Measurements from ENCODE around the gene DAPP1.
"Not testable (repeated sequence)": the region's sequence is repeated elsewhere in the genome, so short reads cannot be mapped to it uniquely, and the experiment has no call there.

Gene DAPP1, protein sequence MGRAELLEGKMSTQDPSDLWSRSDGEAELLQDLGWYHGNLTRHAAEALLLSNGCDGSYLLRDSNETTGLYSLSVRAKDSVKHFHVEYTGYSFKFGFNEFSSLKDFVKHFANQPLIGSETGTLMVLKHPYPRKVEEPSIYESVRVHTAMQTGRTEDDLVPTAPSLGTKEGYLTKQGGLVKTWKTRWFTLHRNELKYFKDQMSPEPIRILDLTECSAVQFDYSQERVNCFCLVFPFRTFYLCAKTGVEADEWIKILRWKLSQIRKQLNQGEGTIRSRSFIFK

DNA sequence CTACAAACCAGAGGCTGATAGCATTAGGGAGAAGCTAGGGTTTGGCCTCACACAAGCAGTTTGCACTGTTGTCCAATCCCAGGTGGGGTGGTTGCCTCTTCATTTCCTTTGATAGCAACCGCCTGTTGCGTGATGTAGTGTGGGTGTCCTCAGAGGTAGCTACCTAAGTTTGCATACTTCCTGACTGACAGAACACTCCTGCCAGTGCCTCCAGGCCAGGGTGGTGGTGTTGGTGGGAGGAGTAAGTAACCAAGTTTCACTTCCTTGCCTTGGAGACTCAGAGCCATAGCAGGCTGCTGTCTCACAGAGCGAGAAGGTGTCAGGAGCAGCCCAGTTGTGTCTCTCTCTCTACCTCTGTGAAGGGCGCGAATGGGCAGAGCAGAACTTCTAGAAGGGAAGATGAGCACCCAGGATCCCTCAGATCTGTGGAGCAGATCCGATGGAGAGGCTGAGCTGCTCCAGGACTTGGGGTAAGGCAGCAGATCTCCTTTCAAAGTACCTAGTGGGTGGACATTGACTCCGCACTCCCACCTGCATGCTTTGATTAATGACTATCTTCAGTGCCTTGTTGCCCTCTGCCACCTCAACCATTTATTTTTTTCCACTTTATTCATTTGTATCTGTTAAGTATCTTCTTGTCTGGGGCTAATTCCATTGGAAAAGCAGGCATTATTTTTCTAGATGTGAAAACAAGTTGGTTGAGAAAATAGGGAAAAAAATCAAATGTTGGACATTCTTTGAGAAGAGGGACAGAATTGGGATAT is at the start of gene DAPP1:
TSS of gene DAPP1 (plus strand) at position 283 of the 764 bp plus-strand sequence. CDS start at position 370, 87 bp downstream.
- Histone ChIP-seq H3K4me1 (ENCODE audit: control insufficient read depth, insufficient read depth, low read length) (peaks cover 5% of the 10 kb centered on the region; the same call in 1 of the 2 replicates), H3K27me3 (ENCODE audit: control insufficient read depth, insufficient read depth, low read length) (no peaks in the 10 kb centered on the region), H3K4me3 (ENCODE audit: low read depth, low read length) (no peak within 1 kb of the TSS), H3K27ac (ENCODE audit: low read depth, low read length) (no peak within 1 kb of the TSS), H3K9me3 (ENCODE audit: control insufficient read depth, insufficient read depth, low read depth, low read length) (no peaks in the 10 kb centered on the region), H3K9ac (ENCODE audit: low read length) (no peak within 1 kb of the TSS), H3K36me3 (ENCODE audit: control insufficient read depth, insufficient read depth, low read length) (no peaks in the 10 kb centered on the region)

DNA sequence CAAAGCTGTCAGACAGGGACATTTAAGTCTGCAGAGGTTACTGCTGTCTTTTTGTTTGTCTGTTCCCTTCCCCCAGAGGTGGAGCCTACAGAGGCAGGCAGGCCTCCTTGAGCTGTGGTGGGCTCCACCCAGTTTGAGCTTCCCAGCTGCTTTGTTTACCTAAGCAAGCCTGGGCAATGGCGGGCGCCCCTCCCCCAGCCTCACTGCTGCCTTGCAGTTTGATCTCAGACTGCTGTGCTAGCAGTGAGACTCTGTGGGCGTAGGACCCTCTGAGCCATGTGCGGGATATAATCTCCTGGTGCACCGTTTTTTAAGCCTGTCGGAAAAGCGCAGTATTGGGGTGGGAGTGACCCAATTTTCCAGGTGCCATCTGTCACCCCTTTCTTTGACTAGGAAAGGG is 45.8 kb upstream of the DAPP1 start:
- not testable (repeated sequence) for H3K4me3 ChIP-seq (ENCODE audit: low read depth, low read length); H3K9ac ChIP-seq (ENCODE audit: low read length); H3K36me3 ChIP-seq (ENCODE audit: control insufficient read depth, insufficient read depth, low read length); H3K4me1 ChIP-seq (ENCODE audit: control insufficient read depth, insufficient read depth, low read length); H3K9me3 ChIP-seq (ENCODE audit: control insufficient read depth, insufficient read depth, low read depth, low read length); H3K27me3 ChIP-seq (ENCODE audit: control insufficient read depth, insufficient read depth, low read length); H3K27ac ChIP-seq (ENCODE audit: low read depth, low read length)

DNA sequence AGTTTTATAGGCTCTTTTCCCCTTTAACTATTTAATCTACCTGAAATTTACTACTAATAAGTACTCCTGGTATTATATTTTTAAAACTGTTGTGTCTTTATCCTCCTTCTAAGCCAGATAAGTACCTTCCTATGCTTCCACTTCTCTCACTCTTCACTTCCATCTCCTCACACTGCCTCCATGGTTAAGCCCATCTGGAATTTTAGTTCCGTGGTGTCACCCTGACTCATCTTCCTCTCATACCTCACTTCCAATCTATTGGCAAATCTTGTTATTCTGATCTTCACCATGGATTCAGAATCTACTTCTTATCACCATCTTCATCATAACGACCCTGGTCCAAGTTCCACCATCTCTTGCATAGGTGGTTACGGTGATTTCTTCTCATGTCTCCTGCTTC is 32.7 kb upstream of the DAPP1 start:
- Histone ChIP-seq H3K4me3 (ENCODE audit: low read depth, low read length) (no peak overlapping the region), H3K36me3 (ENCODE audit: control insufficient read depth, insufficient read depth, low read length) (no peaks in the 10 kb centered on the region), H3K27ac (ENCODE audit: low read depth, low read length) (no peak overlapping the region), H3K9me3 (ENCODE audit: control insufficient read depth, insufficient read depth, low read depth, low read length) (no peaks in the 10 kb centered on the region), H3K9ac (ENCODE audit: low read length) (no peak overlapping the region), H3K4me1 (ENCODE audit: control insufficient read depth, insufficient read depth, low read length) (no peaks in the 10 kb centered on the region), H3K27me3 (ENCODE audit: control insufficient read depth, insufficient read depth, low read length) (no peaks in the 10 kb centered on the region)

DNA sequence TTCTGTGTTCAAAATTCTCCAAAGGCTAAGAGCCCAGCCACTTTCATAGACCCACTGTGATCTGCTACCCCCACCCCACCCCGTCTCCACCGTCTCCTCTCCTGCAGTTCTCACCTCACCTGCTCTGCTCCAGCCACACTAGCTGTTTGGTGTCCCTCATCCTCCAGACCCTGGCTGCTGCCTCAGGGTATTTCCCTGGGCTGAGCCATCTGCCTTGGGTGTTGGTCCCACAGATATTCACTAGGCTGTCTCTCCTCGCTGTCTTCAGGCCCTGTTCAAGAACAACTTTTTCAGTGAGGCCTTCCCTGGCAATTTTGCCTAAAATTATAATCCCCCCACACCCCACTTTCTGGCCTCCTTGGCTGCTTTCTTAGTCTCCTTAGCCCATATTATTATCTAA is 31.8 kb upstream of the DAPP1 start:
- Histone ChIP-seq H3K27ac (ENCODE audit: low read depth, low read length) (no peak overlapping the region), H3K9me3 (ENCODE audit: control insufficient read depth, insufficient read depth, low read depth, low read length) (no peaks in the 10 kb centered on the region), H3K27me3 (ENCODE audit: control insufficient read depth, insufficient read depth, low read length) (no peaks in the 10 kb centered on the region), H3K4me1 (ENCODE audit: control insufficient read depth, insufficient read depth, low read length) (no peaks in the 10 kb centered on the region), H3K4me3 (ENCODE audit: low read depth, low read length) (no peak overlapping the region), H3K36me3 (ENCODE audit: control insufficient read depth, insufficient read depth, low read length) (no peaks in the 10 kb centered on the region), H3K9ac (ENCODE audit: low read length) (no peak overlapping the region)

DNA sequence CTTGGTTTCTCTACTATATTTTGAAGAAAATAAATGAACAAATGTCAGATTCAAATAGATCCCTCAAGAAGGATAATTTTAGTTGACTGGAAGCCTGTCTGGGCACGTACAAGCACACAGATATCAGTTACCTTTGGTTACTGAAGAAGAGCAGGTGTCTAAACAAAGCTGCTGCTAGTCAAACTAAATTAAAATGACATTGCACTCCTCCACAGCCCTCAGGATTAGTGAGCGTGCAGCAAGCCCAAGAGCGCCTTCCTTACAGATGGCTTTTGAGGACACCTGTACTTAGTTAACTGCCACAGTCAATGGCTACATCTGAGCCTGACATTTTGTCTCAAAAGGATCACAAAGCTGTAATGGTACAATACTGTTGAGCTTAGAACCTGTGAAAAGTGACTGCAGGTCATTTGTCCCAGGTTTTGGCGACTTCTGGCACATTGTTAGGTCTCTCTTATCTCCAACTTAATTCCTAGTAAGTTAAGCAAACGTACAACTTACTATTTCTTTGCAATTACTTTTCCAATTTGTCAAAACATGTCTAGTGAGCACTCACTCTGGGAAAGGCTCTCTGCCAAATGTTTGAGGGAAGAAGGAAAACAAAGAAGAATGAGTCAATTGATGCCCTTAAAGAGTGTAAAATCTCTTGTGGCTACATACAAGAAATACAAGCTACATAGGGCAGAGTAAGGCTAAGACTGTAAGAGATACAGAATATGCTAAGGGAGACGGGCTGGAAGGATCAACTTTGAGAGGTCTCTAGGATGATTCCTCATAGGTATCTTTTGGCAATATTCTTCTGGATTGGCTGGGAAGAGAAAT is 25.6 kb upstream of the DAPP1 start:
- no peaks in the 10 kb centered on the region for H3K9me3 ChIP-seq (ENCODE audit: control insufficient read depth, insufficient read depth, low read depth, low read length)
- no peak overlapping the region for H3K27ac ChIP-seq (ENCODE audit: low read depth, low read length)
- no peaks in the 10 kb centered on the region for H3K36me3 ChIP-seq (ENCODE audit: control insufficient read depth, insufficient read depth, low read length)
- no peaks in the 10 kb centered on the region for H3K27me3 ChIP-seq (ENCODE audit: control insufficient read depth, insufficient read depth, low read length)
- H3K9ac ChIP-seq (ENCODE audit: low read length), result no peak overlapping the region
- H3K4me1 ChIP-seq (ENCODE audit: control insufficient read depth, insufficient read depth, low read length), result no peaks in the 10 kb centered on the region
- H3K4me3 ChIP-seq (ENCODE audit: low read depth, low read length), result no peak overlapping the region

DNA sequence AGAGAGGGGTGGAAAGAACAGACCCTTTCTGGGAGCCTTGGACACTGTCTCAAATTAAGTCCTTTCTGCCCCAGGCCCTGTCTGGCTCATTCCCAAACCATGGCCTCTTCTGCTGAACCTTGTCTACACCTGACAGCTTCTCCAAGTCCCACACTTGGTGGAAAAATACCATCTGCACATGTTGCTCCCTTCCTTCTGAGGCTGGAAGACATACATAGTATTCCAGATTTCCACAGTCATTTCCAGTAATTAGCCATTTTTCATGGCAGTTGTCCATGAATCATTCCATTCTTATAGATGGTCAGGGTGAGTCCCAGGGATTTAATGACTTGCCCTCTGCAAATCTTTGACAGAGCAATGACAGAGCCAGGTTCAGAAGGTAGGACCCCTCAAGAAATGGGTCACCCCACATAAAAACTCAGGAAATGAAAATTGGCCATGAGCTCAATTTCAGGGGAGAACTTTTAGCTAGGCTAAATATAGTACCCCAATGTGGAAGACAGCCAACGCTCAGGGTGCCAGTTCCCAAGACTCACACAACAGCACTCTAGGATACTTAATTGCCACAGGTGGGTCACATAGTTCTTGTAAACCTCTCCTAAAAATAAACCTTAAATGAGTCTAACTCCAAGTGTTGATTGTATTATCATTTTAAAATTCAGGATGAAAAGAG is 16.2 kb upstream of the DAPP1 start:
- Histone ChIP-seq H3K27me3 (ENCODE audit: control insufficient read depth, insufficient read depth, low read length) (no peaks in the 10 kb centered on the region), H3K27ac (ENCODE audit: low read depth, low read length) (no peak overlapping the region), H3K4me1 (ENCODE audit: control insufficient read depth, insufficient read depth, low read length) (no peaks in the 10 kb centered on the region), H3K4me3 (ENCODE audit: low read depth, low read length) (no peak overlapping the region), H3K36me3 (ENCODE audit: control insufficient read depth, insufficient read depth, low read length) (no peaks in the 10 kb centered on the region), H3K9me3 (ENCODE audit: control insufficient read depth, insufficient read depth, low read depth, low read length) (peaks cover 19% of the 10 kb centered on the region), H3K9ac (ENCODE audit: low read length) (no peak overlapping the region)

DNA sequence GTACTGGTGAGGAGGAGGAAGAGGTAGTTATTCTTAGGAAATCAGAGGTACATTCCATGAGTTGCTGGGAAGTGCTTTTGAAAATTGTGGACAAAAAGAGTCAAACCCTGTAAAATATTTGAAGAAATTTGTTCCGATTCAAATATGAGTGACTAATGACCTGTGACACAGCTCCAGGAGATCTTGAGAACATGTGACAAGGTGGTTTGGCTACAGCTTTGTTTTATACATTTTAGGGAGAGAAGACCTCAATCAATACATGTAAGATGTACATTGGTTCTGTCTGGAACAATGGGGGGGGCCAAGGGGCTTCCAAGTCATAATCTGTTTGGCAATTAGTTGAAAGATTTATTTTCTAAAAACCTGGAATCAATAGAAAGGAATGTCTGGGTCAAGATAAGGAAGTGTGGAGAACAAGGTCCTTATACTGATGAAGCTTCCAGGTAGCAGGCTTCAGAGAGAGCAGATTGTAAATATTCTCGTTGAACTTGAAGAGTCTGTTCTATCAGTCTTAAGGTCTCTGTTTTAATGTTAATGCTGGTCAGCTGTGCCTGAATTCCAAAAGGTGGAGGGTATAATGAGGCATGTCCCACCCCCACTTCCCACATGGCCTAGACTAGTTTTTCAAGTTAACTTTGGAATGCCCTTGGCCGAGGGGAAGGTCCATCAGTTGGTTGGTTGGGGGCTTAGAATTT is 15.5 kb upstream of the DAPP1 start:
- no peaks in the 10 kb centered on the region for H3K4me1 ChIP-seq (ENCODE audit: control insufficient read depth, insufficient read depth, low read length)
- H3K9ac ChIP-seq (ENCODE audit: low read length), result no peak overlapping the region

DNA sequence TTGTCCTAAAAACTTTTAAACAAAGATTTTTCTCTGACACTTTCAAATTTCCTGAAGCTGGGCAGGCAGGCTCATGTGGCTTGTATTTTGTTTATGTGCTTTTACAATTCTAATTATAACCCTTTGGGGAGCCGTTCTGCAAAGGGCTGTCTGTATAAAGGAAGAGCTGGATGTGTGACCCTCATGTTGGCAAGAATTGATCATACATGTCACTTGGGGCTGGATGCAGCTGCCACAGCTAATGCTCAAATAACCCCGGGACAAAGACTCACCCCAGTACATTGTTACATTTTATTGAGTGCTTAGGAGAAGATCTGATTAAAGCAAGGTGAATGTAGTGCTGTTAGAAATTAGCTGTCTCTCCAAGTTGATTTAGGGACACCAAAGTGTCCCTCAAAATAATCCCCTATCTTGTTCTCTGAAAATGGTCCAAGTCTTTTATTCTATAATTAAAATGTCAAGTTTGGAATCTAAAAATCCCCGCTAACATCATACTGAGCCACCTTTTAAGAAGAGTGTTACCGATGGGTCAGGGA is 13.0 kb upstream of the DAPP1 start:
- no peaks in the 10 kb centered on the region for H3K27me3 ChIP-seq (ENCODE audit: control insufficient read depth, insufficient read depth, low read length)
- no peaks in the 10 kb centered on the region; the same call in 1 of the 2 replicates for H3K4me1 ChIP-seq (ENCODE audit: control insufficient read depth, insufficient read depth, low read length)
- H3K9ac ChIP-seq (ENCODE audit: low read length), result no peak overlapping the region
- H3K4me3 ChIP-seq (ENCODE audit: low read depth, low read length), result no peak overlapping the region
- peaks cover 8% of the 10 kb centered on the region for H3K9me3 ChIP-seq (ENCODE audit: control insufficient read depth, insufficient read depth, low read depth, low read length)
- no peaks in the 10 kb centered on the region for H3K36me3 ChIP-seq (ENCODE audit: control insufficient read depth, insufficient read depth, low read length)
- no peak overlapping the region for H3K27ac ChIP-seq (ENCODE audit: low read depth, low read length)

More for the DNA sequence above, 15.5 kb upstream of the DAPP1 start:
- Histone ChIP-seq H3K27ac (ENCODE audit: low read depth, low read length) (no peak overlapping the region), H3K36me3 (ENCODE audit: control insufficient read depth, insufficient read depth, low read length) (no peaks in the 10 kb centered on the region), H3K4me3 (ENCODE audit: low read depth, low read length) (no peak overlapping the region), H3K27me3 (ENCODE audit: control insufficient read depth, insufficient read depth, low read length) (no peaks in the 10 kb centered on the region), H3K9me3 (ENCODE audit: control insufficient read depth, insufficient read depth, low read depth, low read length) (peaks cover 19% of the 10 kb centered on the region)

DNA sequence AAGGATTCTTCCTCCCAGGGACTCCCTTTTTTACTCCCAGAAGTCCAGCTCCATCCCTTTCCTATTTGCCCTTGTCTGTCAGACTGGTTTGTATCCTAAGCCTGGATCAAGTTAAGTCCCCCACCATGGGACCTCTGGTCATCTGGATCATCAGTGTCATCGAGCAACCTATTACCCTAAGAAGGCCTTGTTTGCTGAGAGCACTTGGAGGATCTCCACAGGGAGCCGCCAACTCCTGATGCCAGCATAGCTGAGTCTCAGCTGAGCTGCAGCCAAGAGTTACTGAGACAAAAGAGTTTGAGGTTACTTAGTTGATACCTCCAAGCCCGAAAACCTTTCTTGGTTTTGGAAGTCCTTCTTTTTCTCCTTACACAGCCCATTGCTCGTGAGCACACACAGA is 10.1 kb upstream of the DAPP1 start:
- Histone ChIP-seq H3K4me1 (ENCODE audit: control insufficient read depth, insufficient read depth, low read length) (no peaks in the 10 kb centered on the region; the same call in 1 of the 2 replicates), H3K4me3 (ENCODE audit: low read depth, low read length) (no peak overlapping the region), H3K9me3 (ENCODE audit: control insufficient read depth, insufficient read depth, low read depth, low read length) (no peaks in the 10 kb centered on the region), H3K9ac (ENCODE audit: low read length) (no peak overlapping the region), H3K27me3 (ENCODE audit: control insufficient read depth, insufficient read depth, low read length) (no peaks in the 10 kb centered on the region), H3K27ac (ENCODE audit: low read depth, low read length) (no peak overlapping the region), H3K36me3 (ENCODE audit: control insufficient read depth, insufficient read depth, low read length) (no peaks in the 10 kb centered on the region)

DNA sequence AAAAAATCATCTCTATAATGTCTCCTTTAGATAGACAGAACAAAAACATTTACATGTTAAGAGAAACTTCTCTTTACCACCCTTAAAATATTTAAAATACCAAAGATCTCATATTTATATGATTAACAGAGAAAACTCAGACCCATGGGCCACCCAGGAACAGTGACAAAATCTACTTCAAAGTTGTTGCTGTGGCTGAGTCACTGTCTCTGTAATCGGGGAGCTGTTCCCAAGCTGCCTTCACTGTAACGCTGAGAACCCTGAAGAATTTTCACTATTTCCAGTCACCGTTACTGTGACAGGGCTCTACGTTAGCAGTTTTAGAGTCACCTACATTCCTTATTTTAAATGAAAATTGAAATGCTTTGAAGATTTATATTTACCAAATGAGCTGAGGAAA is 9.0 kb upstream of the DAPP1 start:
- Histone ChIP-seq H3K4me1 (ENCODE audit: control insufficient read depth, insufficient read depth, low read length) (no peaks in the 10 kb centered on the region; the same call in 1 of the 2 replicates), H3K9me3 (ENCODE audit: control insufficient read depth, insufficient read depth, low read depth, low read length) (no peaks in the 10 kb centered on the region), H3K4me3 (ENCODE audit: low read depth, low read length) (no peak overlapping the region), H3K36me3 (ENCODE audit: control insufficient read depth, insufficient read depth, low read length) (no peaks in the 10 kb centered on the region), H3K27me3 (ENCODE audit: control insufficient read depth, insufficient read depth, low read length) (no peaks in the 10 kb centered on the region), H3K9ac (ENCODE audit: low read length) (no peak overlapping the region), H3K27ac (ENCODE audit: low read depth, low read length) (no peak overlapping the region)

Measured in HUES6 (cell line).